ENCODE data around the gene RNASE4.

DNA sequence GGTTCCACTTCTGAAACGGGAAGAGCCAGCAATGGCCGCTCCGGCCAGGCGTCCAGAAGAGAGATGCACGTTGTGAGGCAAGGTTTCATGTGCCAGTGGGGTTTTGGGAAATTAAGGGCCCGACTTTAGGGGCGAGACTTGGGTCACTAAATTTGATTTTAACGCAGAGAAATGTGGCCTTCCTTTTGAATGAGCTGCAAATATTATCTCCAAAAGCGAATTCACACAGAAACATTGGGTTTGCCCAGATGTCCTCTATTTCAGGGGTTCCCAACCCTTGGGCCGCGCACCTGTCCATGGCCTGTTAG is 2.3 kb upstream of the RNASE4 start:
- TF ChIP-seq, protein P1, sequence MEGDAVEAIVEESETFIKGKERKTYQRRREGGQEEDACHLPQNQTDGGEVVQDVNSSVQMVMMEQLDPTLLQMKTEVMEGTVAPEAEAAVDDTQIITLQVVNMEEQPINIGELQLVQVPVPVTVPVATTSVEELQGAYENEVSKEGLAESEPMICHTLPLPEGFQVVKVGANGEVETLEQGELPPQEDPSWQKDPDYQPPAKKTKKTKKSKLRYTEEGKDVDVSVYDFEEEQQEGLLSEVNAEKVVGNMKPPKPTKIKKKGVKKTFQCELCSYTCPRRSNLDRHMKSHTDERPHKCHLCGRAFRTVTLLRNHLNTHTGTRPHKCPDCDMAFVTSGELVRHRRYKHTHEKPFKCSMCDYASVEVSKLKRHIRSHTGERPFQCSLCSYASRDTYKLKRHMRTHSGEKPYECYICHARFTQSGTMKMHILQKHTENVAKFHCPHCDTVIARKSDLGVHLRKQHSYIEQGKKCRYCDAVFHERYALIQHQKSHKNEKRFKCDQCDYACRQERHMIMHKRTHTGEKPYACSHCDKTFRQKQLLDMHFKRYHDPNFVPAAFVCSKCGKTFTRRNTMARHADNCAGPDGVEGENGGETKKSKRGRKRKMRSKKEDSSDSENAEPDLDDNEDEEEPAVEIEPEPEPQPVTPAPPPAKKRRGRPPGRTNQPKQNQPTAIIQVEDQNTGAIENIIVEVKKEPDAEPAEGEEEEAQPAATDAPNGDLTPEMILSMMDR (conservative IDR thresholded peaks at IDR 0.05) = no peak; the same call in 1 of the 2 replicates
- TF ChIP-seq ZFX (IDR thresholded peaks at IDR 0.05) = no peak
